ENCODE data around the gene AK1. TPM values are rescaled to one million over a fixed set of nuclear protein-coding genes. Genes with fewer than 3 reads are reported as not detected.

Gene AK1
- total and polyA plus RNA-seq, 9 of the 15 experiments (the other 6 are each of a cell fraction or from before 2014, with no cell fraction given), result 10.1 to 71.8 (median 39.0) TPM

- TF ChIP-seq ZMIZ1 (IDR thresholded peaks at IDR 0.05; ENCODE audit: low read depth in 2 of 2, low read length in 2 of 2), result no peak
- no peak for TF ChIP-seq E2F6 (IDR thresholded peaks at IDR 0.05; ENCODE audit: borderline replicate concordance in 1 of 2, extremely low read depth in 1 of 2, insufficient read depth in 1 of 2, insufficient read length in 1 of 2, low read depth in 1 of 2, low read length in 1 of 2, poor library complexity in 1 of 2, severe bottlenecking in 1 of 2)
- TF ChIP-seq PCBP2 (IDR thresholded peaks at IDR 0.05; ENCODE audit: low read depth, low read length, poor library complexity, severe bottlenecking), result no peak
- no peak for TF ChIP-seq CBX3 (IDR thresholded peaks at IDR 0.05; ENCODE audit: borderline replicate concordance in 1 of 2, low read length in 2 of 2)
- TF ChIP-seq HDAC1 (IDR thresholded peaks at IDR 0.05), result no peak
- no peak for TF ChIP-seq NR0B1 (IDR thresholded peaks at IDR 0.05; ENCODE audit: partially characterized antibody)
Measured at GRCh38 chr9:127860260-127860659, 17.2 kb downstream of the AK1 start (continued).
